ENCODE data around the gene EPHA1.

Gene EPHA1

DNA sequence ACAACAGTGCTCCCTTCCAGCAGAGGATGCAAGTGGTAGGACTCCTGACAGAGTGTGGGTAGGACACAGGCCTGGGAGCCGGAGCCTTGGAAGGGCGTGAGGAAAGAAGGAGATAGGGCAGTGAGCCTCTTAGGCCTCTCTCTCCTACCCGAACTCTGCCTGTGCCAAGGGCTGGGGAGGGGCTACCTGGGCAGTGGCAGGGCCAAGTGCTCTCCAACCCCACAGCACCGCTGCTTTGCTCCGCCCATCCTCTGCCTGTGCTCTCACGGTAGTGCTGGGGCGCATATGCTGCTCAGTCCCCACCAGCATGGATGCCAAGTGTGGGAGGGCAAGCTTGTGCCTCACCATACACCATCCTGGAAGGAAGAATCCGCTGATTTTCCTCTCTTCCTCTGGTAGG, 53.7 kb downstream of the EPHA1 start:
- no peak for DNase-seq (ENCODE audit: low read depth in 2 of 2)
- H3K4me3 ChIP-seq (replicated peaks in 1 of 2; ENCODE audit: low read depth in 2 of 2, low read length in 2 of 2), result no peak overlapping the region
- TF ChIP-seq, protein P1, sequence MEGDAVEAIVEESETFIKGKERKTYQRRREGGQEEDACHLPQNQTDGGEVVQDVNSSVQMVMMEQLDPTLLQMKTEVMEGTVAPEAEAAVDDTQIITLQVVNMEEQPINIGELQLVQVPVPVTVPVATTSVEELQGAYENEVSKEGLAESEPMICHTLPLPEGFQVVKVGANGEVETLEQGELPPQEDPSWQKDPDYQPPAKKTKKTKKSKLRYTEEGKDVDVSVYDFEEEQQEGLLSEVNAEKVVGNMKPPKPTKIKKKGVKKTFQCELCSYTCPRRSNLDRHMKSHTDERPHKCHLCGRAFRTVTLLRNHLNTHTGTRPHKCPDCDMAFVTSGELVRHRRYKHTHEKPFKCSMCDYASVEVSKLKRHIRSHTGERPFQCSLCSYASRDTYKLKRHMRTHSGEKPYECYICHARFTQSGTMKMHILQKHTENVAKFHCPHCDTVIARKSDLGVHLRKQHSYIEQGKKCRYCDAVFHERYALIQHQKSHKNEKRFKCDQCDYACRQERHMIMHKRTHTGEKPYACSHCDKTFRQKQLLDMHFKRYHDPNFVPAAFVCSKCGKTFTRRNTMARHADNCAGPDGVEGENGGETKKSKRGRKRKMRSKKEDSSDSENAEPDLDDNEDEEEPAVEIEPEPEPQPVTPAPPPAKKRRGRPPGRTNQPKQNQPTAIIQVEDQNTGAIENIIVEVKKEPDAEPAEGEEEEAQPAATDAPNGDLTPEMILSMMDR (IDR thresholded peaks at IDR 0.05; ENCODE audit: low read depth, low read length), result no peak

- TF ChIP-seq, protein P1 (IDR thresholded peaks at IDR 0.05; ENCODE audit: low read depth, low read length), result no peak
- DNase-seq (ENCODE audit: low read depth in 2 of 2), result no peak
Observed at GRCh38 chr7:143354376-143354775, 54.3 kb downstream of the EPHA1 start.

DNA sequence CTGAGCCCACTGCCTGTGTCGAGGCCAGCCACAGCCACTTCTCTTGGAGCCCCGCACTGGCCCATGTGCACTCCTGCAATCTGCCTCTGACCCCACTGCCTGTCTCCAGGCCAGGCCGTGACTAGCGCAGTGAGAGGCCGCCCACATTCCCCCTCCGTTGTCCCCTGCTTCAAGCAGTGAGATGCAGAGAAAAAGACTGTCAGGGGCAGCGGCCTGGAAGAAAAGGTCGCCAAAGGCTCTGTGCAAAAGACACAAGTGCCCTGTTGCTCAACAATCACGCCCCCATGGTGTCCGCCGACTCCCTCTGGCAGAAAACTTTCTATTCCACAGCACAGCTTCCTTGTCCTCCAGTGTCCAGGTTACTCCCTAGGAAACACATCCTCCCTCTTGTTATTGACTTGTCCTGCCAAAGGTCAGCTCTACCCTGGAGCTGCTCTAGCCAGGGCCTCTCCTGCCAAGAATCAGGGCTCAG, 56.1 kb downstream of the EPHA1 start:
- TF ChIP-seq, protein P1 (IDR thresholded peaks at IDR 0.05; ENCODE audit: low read depth, low read length), result no peak
- DNase-seq (ENCODE audit: low read depth in 2 of 2), result no peak
- no peak overlapping the region for H3K4me3 ChIP-seq (replicated peaks in 1 of 2; ENCODE audit: low read depth in 2 of 2, low read length in 2 of 2)

More at GRCh38 chr7:143354376-143354775, 54.3 kb downstream of the EPHA1 start:
- no peak overlapping the region for H3K4me3 ChIP-seq (replicated peaks in 1 of 2; ENCODE audit: low read depth in 2 of 2, low read length in 2 of 2)

- no peak overlapping the region for H3K4me3 ChIP-seq (replicated peaks in 1 of 2; ENCODE audit: low read depth in 2 of 2, low read length in 2 of 2)
- TF ChIP-seq, protein P1 (IDR thresholded peaks at IDR 0.05; ENCODE audit: low read depth, low read length), result no peak
- no peak for DNase-seq (ENCODE audit: low read depth in 2 of 2)
Observed at GRCh38 chr7:143351574-143351973, 57.1 kb downstream of the EPHA1 start.

- H3K4me3 ChIP-seq (replicated peaks in 1 of 2; ENCODE audit: low read depth in 2 of 2, low read length in 2 of 2), result no peak overlapping the region
- no peak for DNase-seq (ENCODE audit: low read depth in 2 of 2)
- TF ChIP-seq, protein P1 (IDR thresholded peaks at IDR 0.05; ENCODE audit: low read depth, low read length), result no peak
Observed at GRCh38 chr7:143351060-143351459, 57.6 kb downstream of the EPHA1 start.

DNA sequence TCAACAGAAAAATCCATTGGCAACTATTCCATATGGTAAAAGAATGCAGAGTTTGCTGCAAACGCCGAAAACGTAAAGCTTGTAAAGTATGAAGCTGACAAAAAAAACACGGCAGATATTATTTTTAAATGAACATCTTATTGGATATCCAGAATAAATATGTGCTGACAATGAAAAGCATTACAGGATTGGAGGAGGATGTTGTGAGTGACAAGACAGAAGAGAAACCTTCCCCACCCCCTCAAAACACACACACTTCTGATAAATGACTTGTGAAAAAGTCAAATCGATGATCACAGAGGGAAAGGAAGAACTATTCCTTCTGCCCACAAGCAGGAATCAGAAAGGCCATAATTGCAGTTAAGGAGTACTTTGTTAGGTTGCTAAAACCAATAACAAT, 60.7 kb downstream of the EPHA1 start:
- TF ChIP-seq, protein P1 (IDR thresholded peaks at IDR 0.05; ENCODE audit: low read depth, low read length), result no peak
- no peak for DNase-seq (ENCODE audit: low read depth in 2 of 2)
- no peak overlapping the region for H3K4me3 ChIP-seq (replicated peaks in 1 of 2; ENCODE audit: low read depth in 2 of 2, low read length in 2 of 2)

DNA sequence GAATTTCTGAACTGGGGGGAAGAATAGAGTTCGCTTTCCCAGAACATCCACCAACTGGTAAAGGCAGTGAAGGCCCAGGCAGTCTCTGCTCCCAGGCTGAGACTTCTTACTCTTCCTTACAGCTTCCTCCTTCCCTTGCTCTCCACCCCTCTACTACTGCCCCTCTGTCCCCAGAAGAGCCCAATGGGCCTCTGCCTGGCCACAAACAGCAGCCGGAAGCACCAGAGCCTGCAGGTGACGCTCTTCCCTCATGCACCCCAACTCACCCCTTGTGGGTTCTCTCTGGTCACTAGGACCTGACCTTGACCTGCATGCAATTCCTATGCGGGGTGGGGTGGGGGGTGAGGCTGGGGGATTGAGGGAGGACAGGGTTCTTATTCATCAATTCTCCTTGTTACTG, 62.6 kb downstream of the EPHA1 start:
- DNase-seq (ENCODE audit: low read depth in 2 of 2), result no peak
- TF ChIP-seq, protein P1 (IDR thresholded peaks at IDR 0.05; ENCODE audit: low read depth, low read length), result no peak
- H3K4me3 ChIP-seq (replicated peaks in 1 of 2; ENCODE audit: low read depth in 2 of 2, low read length in 2 of 2), result no peak overlapping the region

All from cardiac fibroblast (primary cell).